HEK293 (cell line): ENCODE results near the gene BEST1.

Experiments used
- CTCF ChIA-PET: fragments of 350-600 bp; formaldehyde crosslinking; extraction: SDS; loops from one replicate; lab custom pipeline; 2021; ENCODE audit warnings: antibody characterized with exemption; lab: Yijun Ruan, JAX
- POLR2A ChIA-PET: fragments of 300-600 bp; formaldehyde crosslinking; extraction: SDS; loops from one replicate; lab custom pipeline; 2020; ENCODE audit warnings: antibody characterized with exemption, inconsistent platforms; lab: Yijun Ruan, JAX
- H3K27ac ChIP-seq: fragments of 200-500 bp; sonication (Bioruptor generic); 2 replicates; pipeline ENCODE4 v1.5.1; 2014; ENCODE audit warnings: low read depth, low read length, control low read depth, inconsistent platforms; ENCODE audit errors: extremely low read depth
- H3K36me3 ChIP-seq, 2 experiments: fragments of 200-500 bp in 1 of 2; sonication (Bioruptor generic) in 1 of 2; 1 replicate in 1 of 2; 2 replicates in 1 of 2; pipeline ENCODE4 v1.5.1; 2014 to 2017; ENCODE audit warnings: inconsistent platforms in 2 of 2, low read length in 2 of 2; ENCODE audit not compliant: control insufficient read depth in 2 of 2, insufficient read depth in 1 of 2
- H3K4me1 ChIP-seq: fragments of 200-500 bp; sonication (Bioruptor generic); 2 replicates; pipeline ENCODE4 v1.5.1; 2014; ENCODE audit warnings: mild to moderate bottlenecking, low read length, inconsistent platforms; ENCODE audit not compliant: control insufficient read depth, insufficient read depth
- H3K4me3 ChIP-seq: 2 replicates; pipeline ENCODE4 v1.5.1; 2011; ENCODE audit warnings: low read depth, mild to moderate bottlenecking, control low read depth, low read length, moderate library complexity
- H3K9me3 ChIP-seq: fragments of 200-500 bp; sonication (Bioruptor generic); 2 replicates; pipeline ENCODE4 v1.5.1; 2014; ENCODE audit warnings: low read depth, low read length, inconsistent platforms; ENCODE audit not compliant: control insufficient read depth, insufficient read depth
- KLF10 ChIP-seq: fragments of 450-650 bp; IDR thresholded peaks from 2 replicates; pipeline ENCODE4 v1.5.1; 2018; ENCODE audit warnings: missing biosample characterization, mild to moderate bottlenecking, missing genetic modification characterization
- KLF9 ChIP-seq: fragments of 450-650 bp; formaldehyde crosslinking; IDR thresholded peaks from 2 replicates; pipeline ENCODE4 v1.5.1; 2016; ENCODE audit warnings: missing biosample characterization, missing genetic modification characterization, low read depth
- OSR2 ChIP-seq: fragments of 450-650 bp; formaldehyde crosslinking; IDR thresholded peaks from 2 replicates; pipeline ENCODE4 v1.5.1; 2016; ENCODE audit warnings: missing biosample characterization, missing genetic modification characterization
- PRDM6 ChIP-seq: fragments of 450-650 bp; formaldehyde crosslinking; IDR thresholded peaks from 2 replicates; pipeline ENCODE4 v1.5.1; 2017; ENCODE audit warnings: missing biosample characterization, missing genetic modification characterization
- ZBTB11 ChIP-seq: fragments of 450-650 bp; formaldehyde crosslinking; conservative IDR thresholded peaks from 2 replicates; pipeline ENCODE4 v1.5.1; 2016; ENCODE audit warnings: low read depth, missing biosample characterization, missing genetic modification characterization
- ZBTB17 ChIP-seq: fragments of 450-650 bp; formaldehyde crosslinking; IDR thresholded peaks from 2 replicates; pipeline ENCODE4 v1.5.1; 2016; ENCODE audit warnings: missing biosample characterization, missing genetic modification characterization
- ZBTB48 ChIP-seq: fragments of 450-650 bp; formaldehyde crosslinking; IDR thresholded peaks from 2 replicates; pipeline ENCODE4 v1.5.1; 2016; ENCODE audit warnings: missing biosample characterization, missing genetic modification characterization
- ZBTB6 ChIP-seq: fragments of 450-650 bp; formaldehyde crosslinking; IDR thresholded peaks from 2 replicates; pipeline ENCODE4 v1.5.1; 2017; ENCODE audit warnings: missing biosample characterization, missing genetic modification characterization
- ZEB2 ChIP-seq: fragments of 450-650 bp; formaldehyde crosslinking; IDR thresholded peaks from 2 replicates; pipeline ENCODE4 v1.5.1; 2016; ENCODE audit warnings: missing biosample characterization, missing genetic modification characterization
- ZNF175 ChIP-seq: fragments of 450-650 bp; formaldehyde crosslinking; IDR thresholded peaks from 2 replicates; pipeline ENCODE4 v1.5.1; 2016; ENCODE audit warnings: missing biosample characterization, missing genetic modification characterization
- ZNF223 ChIP-seq: fragments of 450-650 bp; formaldehyde crosslinking; IDR thresholded peaks from 2 replicates; pipeline ENCODE4 v1.5.1; 2016; ENCODE audit warnings: missing biosample characterization, missing genetic modification characterization
- ZNF324 ChIP-seq: fragments of 450-650 bp; formaldehyde crosslinking; IDR thresholded peaks from 2 replicates; pipeline ENCODE4 v1.5.1; 2016; ENCODE audit warnings: missing biosample characterization, missing genetic modification characterization
- ZNF394 ChIP-seq: fragments of 450-650 bp; formaldehyde crosslinking; IDR thresholded peaks from 2 replicates; pipeline ENCODE4 v1.5.1; 2016; ENCODE audit warnings: missing biosample characterization, missing genetic modification characterization, mild to moderate bottlenecking, moderate library complexity, borderline replicate concordance
- ZNF416 ChIP-seq: fragments of 450-650 bp; formaldehyde crosslinking; IDR thresholded peaks from 2 replicates; pipeline ENCODE4 v1.5.1; 2016; ENCODE audit warnings: missing biosample characterization, missing genetic modification characterization
- ZNF548 ChIP-seq: fragments of 450-650 bp; formaldehyde crosslinking; IDR thresholded peaks from 2 replicates; pipeline ENCODE4 v1.5.1; 2016; ENCODE audit warnings: missing biosample characterization, missing genetic modification characterization
- ZNF600 ChIP-seq: fragments of 450-650 bp; formaldehyde crosslinking; IDR thresholded peaks from 2 replicates; pipeline ENCODE4 v1.5.1; 2016; ENCODE audit warnings: missing biosample characterization, missing genetic modification characterization
- ZXDB ChIP-seq: fragments of 450-650 bp; formaldehyde crosslinking; IDR thresholded peaks from 2 replicates; pipeline ENCODE4 v1.5.1; 2016; ENCODE audit warnings: missing biosample characterization, missing genetic modification characterization
- TF ChIP-seq, protein P1 (sequence below): fragments of 450-650 bp; formaldehyde crosslinking; IDR thresholded peaks from 2 replicates; pipeline ENCODE4 v1.5.1; 2016; ENCODE audit warnings: missing biosample characterization, missing genetic modification characterization

The BEST1 gene

DNA sequence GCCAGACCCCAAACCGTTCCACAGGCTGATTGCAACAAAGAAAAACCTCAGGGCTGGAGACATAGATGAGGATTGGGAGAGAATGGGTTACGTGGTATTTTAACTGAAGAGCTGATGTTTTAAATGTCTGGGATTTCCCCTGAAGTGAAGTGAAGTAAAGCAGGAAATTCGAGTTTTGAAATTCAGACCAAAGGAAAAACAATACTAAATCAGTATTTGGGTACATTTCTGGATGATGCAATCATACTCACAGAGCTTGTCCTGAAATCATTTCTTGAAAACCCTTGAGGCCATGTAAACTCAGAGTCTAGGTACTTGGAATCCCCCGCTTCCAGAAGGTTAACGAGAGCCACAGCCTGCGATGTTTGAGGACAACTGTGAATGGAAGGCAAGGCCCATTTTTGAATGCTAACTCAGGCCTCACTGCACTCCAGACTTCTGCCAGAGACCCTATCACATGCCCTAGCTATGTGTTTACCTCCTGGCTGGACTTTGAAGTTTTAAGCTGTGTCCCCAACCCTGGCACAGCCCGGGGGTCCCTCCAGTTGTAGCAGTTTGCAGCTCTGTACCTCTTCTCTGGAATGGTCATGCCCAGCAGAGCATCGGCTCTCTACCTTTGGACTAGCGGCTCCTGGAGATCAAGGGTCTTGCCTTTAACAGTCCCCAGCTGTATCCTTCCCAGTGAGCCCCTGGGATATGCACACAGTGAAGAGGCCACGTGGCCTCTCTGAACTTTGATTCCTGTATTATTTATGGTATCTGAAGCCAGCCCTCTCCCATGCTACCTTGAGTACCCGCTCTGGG is 22.7 kb downstream of the BEST1 start:
- ChIA-PET POLR2A (no interaction called here), CTCF (interaction anchor here (0.7 to 2.0 kb wide), 8 partner anchors 22 to 135 kb away, joined by 3 to 5 read pairs (median 4); no protein-coding TSS in a partner anchor)
- Histone ChIP-seq H3K4me3 (no peak overlapping the region), H3K4me1 (0 out of 2 replicates have a peak, but pooled peaks cover 5% of the 10 kb centered on the region), H3K9me3 (no peaks in the 10 kb centered on the region), H3K27ac (peak overlapping the region; percentile 17; the same call in 1 of the 2 replicates), H3K36me3 (no peaks in the 10 kb centered on the region)
- TF ChIP-seq ZNF416 (no peak), PRDM6 (tag by site-specific recombination) (0 out of 2 replicates have a peak, but pooled peaks have one; percentile 55), ZXDB (tag by site-specific recombination) (no peak), ZNF394 (tag by site-specific recombination) (no peak), OSR2 (no peak), KLF9 (tag by site-specific recombination) (no peak), KLF10 (tag by site-specific recombination) (no peak), ZBTB6 (tag by site-specific recombination) (no peak), ZEB2 (tag by site-specific recombination) (no peak), ZNF324 (tag by site-specific recombination) (no peak), ZBTB17 (tag by site-specific recombination) (0 out of 2 replicates have a peak, but pooled peaks have one; percentile 10), ZBTB11 (no peak), ZNF548 (tag by site-specific recombination) (no peak)

- no peaks in the 10 kb centered on the region for H3K9me3 ChIP-seq
- CTCF ChIA-PET: interaction anchor here (0.9 to 1.3 kb wide), 3 partner anchors 22 to 109 kb away, joined by 4 read pairs; no protein-coding TSS in a partner anchor
- 0 out of 2 replicates have a peak, but pooled peaks cover 5% of the 10 kb centered on the region for H3K4me1 ChIP-seq
- POLR2A ChIA-PET: no interaction called here
- no peak overlapping the region for H3K27ac ChIP-seq
- TF ChIP-seq ZNF223 (tag by site-specific recombination) (no peak), ZNF175 (tag by site-specific recombination) (no peak), ZNF600 (tag by site-specific recombination) (no peak), ZBTB48 (tag by site-specific recombination) (peak; percentile 27; the same call in 1 of the 2 replicates), ZXDB (tag by site-specific recombination) (no peak)
- TF ChIP-seq, protein P1, sequence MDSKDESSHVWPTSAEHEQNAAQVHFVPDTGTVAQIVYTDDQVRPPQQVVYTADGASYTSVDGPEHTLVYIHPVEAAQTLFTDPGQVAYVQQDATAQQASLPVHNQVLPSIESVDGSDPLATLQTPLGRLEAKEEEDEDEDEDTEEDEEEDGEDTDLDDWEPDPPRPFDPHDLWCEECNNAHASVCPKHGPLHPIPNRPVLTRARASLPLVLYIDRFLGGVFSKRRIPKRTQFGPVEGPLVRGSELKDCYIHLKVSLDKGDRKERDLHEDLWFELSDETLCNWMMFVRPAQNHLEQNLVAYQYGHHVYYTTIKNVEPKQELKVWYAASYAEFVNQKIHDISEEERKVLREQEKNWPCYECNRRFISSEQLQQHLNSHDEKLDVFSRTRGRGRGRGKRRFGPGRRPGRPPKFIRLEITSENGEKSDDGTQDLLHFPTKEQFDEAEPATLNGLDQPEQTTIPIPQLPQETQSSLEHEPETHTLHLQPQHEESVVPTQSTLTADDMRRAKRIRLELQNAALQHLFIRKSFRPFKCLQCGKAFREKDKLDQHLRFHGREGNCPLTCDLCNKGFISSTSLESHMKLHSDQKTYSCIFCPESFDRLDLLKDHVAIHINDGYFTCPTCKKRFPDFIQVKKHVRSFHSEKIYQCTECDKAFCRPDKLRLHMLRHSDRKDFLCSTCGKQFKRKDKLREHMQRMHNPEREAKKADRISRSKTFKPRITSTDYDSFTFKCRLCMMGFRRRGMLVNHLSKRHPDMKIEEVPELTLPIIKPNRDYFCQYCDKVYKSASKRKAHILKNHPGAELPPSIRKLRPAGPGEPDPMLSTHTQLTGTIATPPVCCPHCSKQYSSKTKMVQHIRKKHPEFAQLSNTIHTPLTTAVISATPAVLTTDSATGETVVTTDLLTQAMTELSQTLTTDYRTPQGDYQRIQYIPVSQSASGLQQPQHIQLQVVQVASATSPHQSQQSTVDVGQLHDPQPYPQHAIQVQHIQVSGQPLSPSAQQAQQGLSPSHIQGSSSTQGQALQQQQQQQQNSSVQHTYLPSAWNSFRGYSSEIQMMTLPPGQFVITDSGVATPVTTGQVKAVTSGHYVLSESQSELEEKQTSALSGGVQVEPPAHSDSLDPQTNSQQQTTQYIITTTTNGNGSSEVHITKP (tag by site-specific recombination): no peak
- TF ChIP-seq, all 188 proteins: peak for 1
- Histone ChIP-seq H3K4me3 (no peak overlapping the region), H3K36me3 (no peaks in the 10 kb centered on the region)
Measured at GRCh38 chr11:61973476-61974162, 23.5 kb downstream of the BEST1 start.
